KBM-7 (cell line): Measurements from ENCODE around the gene MAP2K5.
A peak's percentile ranks its signal among the peaks of the same experiment; 100 is the strongest.
"Not testable (repeated sequence)": the region's sequence is repeated elsewhere in the genome, so short reads cannot be mapped to it uniquely, and the experiment has no call there.

Experiments
- DNase-seq: peaks from one replicate; pipeline ENCODE4 v3.0.0-alpha.2; 2015
- in situ Hi-C: fragments of 300-500 bp; cut with MboI; formaldehyde crosslinking; loops from 2 replicates; pipeline ENCODE4 v1.14.3; 2020; ENCODE audit warnings: low sequenced_read_pairs, low pct_unique_long_range_greater_than_20kb, mixed read lengths

MAP2K5 gene

GRCh38 chr15:67622110-67622509 is 79.6 kb downstream of the MAP2K5 start:
- in situ Hi-C loops = no loop called here
- no peak for DNase-seq

- in situ Hi-C loops = no loop called here
- no peak for DNase-seq
These were observed 89.8 kb downstream of the MAP2K5 start for GRCh38 chr15:67632261-67632660.

GRCh38 chr15:67635950-67636349 is 93.4 kb downstream of the MAP2K5 start:
- in situ Hi-C loops = not testable (repeated sequence)

GRCh38 chr15:67639591-67639990 is 97.1 kb downstream of the MAP2K5 start:
- in situ Hi-C loops = no loop called here
- DNase-seq = no peak

More at GRCh38 chr15:67635950-67636349, 93.4 kb downstream of the MAP2K5 start:
- DNase-seq = not testable (repeated sequence)

- no peak for DNase-seq
- in situ Hi-C loops = no loop called here
These were observed 99.0 kb downstream of the MAP2K5 start for GRCh38 chr15:67641453-67641852.

- no peak for DNase-seq
- in situ Hi-C loops = no loop called here
These were observed 104.3 kb downstream of the MAP2K5 start for GRCh38 chr15:67646847-67647246.

- DNase-seq = no peak
- in situ Hi-C loops = no loop called here
These were observed 110.1 kb downstream of the MAP2K5 start for GRCh38 chr15:67652586-67652985.

GRCh38 chr15:67660446-67660845 is 117.9 kb downstream of the MAP2K5 start:
- in situ Hi-C loops = no loop called here
- DNase-seq = no peak

- in situ Hi-C loops = no loop called here
- no peak for DNase-seq
These were observed 118.5 kb downstream of the MAP2K5 start for GRCh38 chr15:67660874-67661606.

GRCh38 chr15:67670647-67671305 is 128.3 kb downstream of the MAP2K5 start:
- in situ Hi-C loops = no loop called here
- no peak for DNase-seq

GRCh38 chr15:67672834-67673233 is 130.3 kb downstream of the MAP2K5 start:
- in situ Hi-C loops, DNase-seq: not testable (repeated sequence)

GRCh38 chr15:67674983-67675382 is 132.5 kb downstream of the MAP2K5 start:
- no peak for DNase-seq
- in situ Hi-C loops = no loop called here

GRCh38 chr15:67678089-67678488 is 135.6 kb downstream of the MAP2K5 start:
- no peak for DNase-seq
- in situ Hi-C loops = no loop called here

GRCh38 chr15:67678993-67679392 is 136.5 kb downstream of the MAP2K5 start:
- DNase-seq = no peak
- in situ Hi-C loops = no loop called here

- DNase-seq = peak; percentile 27
- in situ Hi-C loops = loop anchor here (10.0 kb wide), 1 partner anchor 64 kb away; no protein-coding TSS in a partner anchor
These were observed 138.1 kb downstream of the MAP2K5 start for GRCh38 chr15:67680641-67681040.

GRCh38 chr15:67685008-67685599 is 142.6 kb downstream of the MAP2K5 start:
- in situ Hi-C loops = loop anchor here (10.0 kb wide), 1 partner anchor 60 kb away; no protein-coding TSS in a partner anchor
- DNase-seq = peak; percentile 64

GRCh38 chr15:67685716-67686115 is 143.2 kb downstream of the MAP2K5 start:
- in situ Hi-C loops = loop anchor here (10.0 kb wide), 1 partner anchor 59 kb away; no protein-coding TSS in a partner anchor
- no peak for DNase-seq

GRCh38 chr15:67690936-67691335 is 148.4 kb downstream of the MAP2K5 start:
- no peak for DNase-seq
- in situ Hi-C loops = no loop called here

- DNase-seq = no peak
- in situ Hi-C loops = no loop called here
These were observed 148.9 kb downstream of the MAP2K5 start for GRCh38 chr15:67691450-67691849.

- DNase-seq = no peak
- in situ Hi-C loops = no loop called here
These were observed 150.1 kb downstream of the MAP2K5 start for GRCh38 chr15:67692573-67692972.
